NCI-H1436 treated with DMSO at 0.1 percent for 48 hours (cell line): ENCODE measurements around the gene SURF4.

ENCODE experiments used
- DNase-seq: peaks from one replicate; lab custom pipeline; 2025; lab: John Stamatoyannopoulos, UW

The SURF4 gene

GRCh38 chr9:133374612-133375115, 1.2 kb downstream of the SURF4 start:
- no peak for DNase-seq

GRCh38 chr9:133372144-133372543, 3.7 kb downstream of the SURF4 start:
- no peak for DNase-seq

GRCh38 chr9:133371261-133371711, 4.6 kb downstream of the SURF4 start:
- DNase-seq: no peak

GRCh38 chr9:133370685-133371084, 5.2 kb downstream of the SURF4 start:
- no peak for DNase-seq

GRCh38 chr9:133369933-133370332, 5.9 kb downstream of the SURF4 start:
- DNase-seq: no peak

- DNase-seq: no peak
Observed at GRCh38 chr9:133369422-133369821, 6.4 kb downstream of the SURF4 start.

GRCh38 chr9:133368249-133368881, 7.5 kb downstream of the SURF4 start:
- DNase-seq: no peak

- DNase-seq: no peak
Observed at GRCh38 chr9:133367778-133368177, 8.1 kb downstream of the SURF4 start.

GRCh38 chr9:133367221-133367620, 8.6 kb downstream of the SURF4 start:
- DNase-seq: no peak

- DNase-seq: no peak
Observed at GRCh38 chr9:133366435-133366834, 9.4 kb downstream of the SURF4 start.

GRCh38 chr9:133362359-133363044, 13.4 kb downstream of the SURF4 start:
- DNase-seq: no peak

GRCh38 chr9:133361507-133362092, 14.3 kb downstream of the SURF4 start:
- DNase-seq: no peak

GRCh38 chr9:133360400-133361393, 15.2 kb downstream of the SURF4 start:
- no peak for DNase-seq

GRCh38 chr9:133359399-133360175, 16.3 kb downstream of the SURF4 start:
- no peak for DNase-seq

GRCh38 chr9:133357656-133358055, 18.2 kb downstream of the SURF4 start:
- no peak for DNase-seq

- DNase-seq: no peak
Observed at GRCh38 chr9:133356391-133357091, 19.3 kb downstream of the SURF4 start, which contains the start of the genes SURF1 and SURF2. Gene SURF1, minus strand, starts transcription at chr9:133356487. Its CDS starts 34 bp downstream, at chr9:133356453. Gene SURF2, plus strand, starts transcription at chr9:133356550. Its CDS starts 43 bp downstream, at chr9:133356593.

GRCh38 chr9:133355881-133356357, 19.9 kb downstream of the SURF4 start:
- no peak for DNase-seq

- DNase-seq: no peak
Observed at GRCh38 chr9:133354766-133355165, 21.1 kb downstream of the SURF4 start.

GRCh38 chr9:133353548-133353947, 22.3 kb downstream of the SURF4 start:
- no peak for DNase-seq
